Ishikawa (cell line): Measurements from ENCODE around the gene TSPAN13.

Experiments used
- CEBPB ChIP-seq: IDR thresholded peaks from 2 replicates; pipeline ENCODE4 v1.6.1; 2012
- CREB1 ChIP-seq: IDR thresholded peaks from 2 replicates; pipeline ENCODE4 v1.6.1; 2012; ENCODE audit warnings: low read depth
- EP300 ChIP-seq: IDR thresholded peaks from 2 replicates; pipeline ENCODE4 v1.6.1; 2012; ENCODE audit warnings: borderline replicate concordance
- NFIC ChIP-seq: IDR thresholded peaks from 2 replicates; pipeline ENCODE4 v1.6.1; 2012
- RAD21 ChIP-seq: IDR thresholded peaks from 2 replicates; pipeline ENCODE4 v1.6.1; 2012; ENCODE audit warnings: low read depth
- REST ChIP-seq: IDR thresholded peaks from 2 replicates; pipeline ENCODE4 v1.6.1; 2012; ENCODE audit warnings: low read depth, mild to moderate bottlenecking
- TAF1 ChIP-seq: IDR thresholded peaks from 2 replicates; pipeline ENCODE4 v1.6.1; 2012; ENCODE audit warnings: low read depth, mild to moderate bottlenecking
- TEAD4 ChIP-seq: IDR thresholded peaks from 2 replicates; pipeline ENCODE4 v1.6.1; 2012
- YY1 ChIP-seq: IDR thresholded peaks from 2 replicates; pipeline ENCODE4 v1.6.1; 2012; ENCODE audit warnings: low read depth
- ZBTB7A ChIP-seq: IDR thresholded peaks from 2 replicates; pipeline ENCODE4 v1.6.1; 2012; ENCODE audit warnings: low read depth
- TF ChIP-seq, protein P1 (sequence below): IDR thresholded peaks from 2 replicates; pipeline ENCODE4 v1.6.1; 2012
- TF ChIP-seq, protein P2 (sequence below): IDR thresholded peaks from 2 replicates; pipeline ENCODE4 v1.6.1; 2012

- no peak for TF ChIP-seq CEBPB
- TF ChIP-seq REST: no peak
- TF ChIP-seq TEAD4: no peak
- TF ChIP-seq, protein P1, sequence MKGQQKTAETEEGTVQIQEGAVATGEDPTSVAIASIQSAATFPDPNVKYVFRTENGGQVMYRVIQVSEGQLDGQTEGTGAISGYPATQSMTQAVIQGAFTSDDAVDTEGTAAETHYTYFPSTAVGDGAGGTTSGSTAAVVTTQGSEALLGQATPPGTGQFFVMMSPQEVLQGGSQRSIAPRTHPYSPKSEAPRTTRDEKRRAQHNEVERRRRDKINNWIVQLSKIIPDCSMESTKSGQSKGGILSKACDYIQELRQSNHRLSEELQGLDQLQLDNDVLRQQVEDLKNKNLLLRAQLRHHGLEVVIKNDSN: no peak
- no peak for TF ChIP-seq RAD21
- no peak for TF ChIP-seq CREB1
- no peak for TF ChIP-seq ZBTB7A
- TF ChIP-seq NFIC: no peak
- TF ChIP-seq, protein P2, sequence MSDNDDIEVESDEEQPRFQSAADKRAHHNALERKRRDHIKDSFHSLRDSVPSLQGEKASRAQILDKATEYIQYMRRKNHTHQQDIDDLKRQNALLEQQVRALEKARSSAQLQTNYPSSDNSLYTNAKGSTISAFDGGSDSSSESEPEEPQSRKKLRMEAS: no peak
- TF ChIP-seq YY1: no peak
- TF ChIP-seq EP300: no peak
- no peak for TF ChIP-seq TAF1
These were observed 24.9 kb downstream of the TSPAN13 start for GRCh38 chr7:16778476-16778875.
